Endothelial cell of umbilical vein (primary cell): ENCODE results near the gene DMXL2.

ENCODE experiments used
- CTCF ChIP-seq, 2 donors: IDR thresholded peaks; 1 replicate in 1 of 2; 2 replicates in 1 of 2; pipeline ENCODE4 v1.5.1; 2011; ENCODE audit warnings: low read length in 2 of 2, mild to moderate bottlenecking in 2 of 2, moderate library complexity in 2 of 2, control low read depth in 1 of 2, inconsistent platforms in 1 of 2, low read depth in 1 of 2; ENCODE audit not compliant: insufficient read depth in 1 of 2; ENCODE audit errors: extremely low read depth in 1 of 2
- EZH2 ChIP-seq: IDR thresholded peaks from 2 replicates; pipeline ENCODE4 v1.6.1; 2012; ENCODE audit warnings: borderline replicate concordance, low read depth, mild to moderate bottlenecking, moderate library complexity, low read length, inconsistent platforms; ENCODE audit not compliant: severe bottlenecking
- FOS ChIP-seq: IDR thresholded peaks from 2 replicates; pipeline ENCODE4 v1.6.1; 2011; ENCODE audit warnings: mild to moderate bottlenecking, low read length, moderate library complexity, borderline replicate concordance; ENCODE audit not compliant: insufficient read depth
- GATA2 ChIP-seq: IDR thresholded peaks from 2 replicates; pipeline ENCODE4 v1.7.0; 2011; ENCODE audit warnings: low read depth, mild to moderate bottlenecking, moderate library complexity, mixed read lengths, low read length; ENCODE audit not compliant: insufficient read length, insufficient read depth
- JUN ChIP-seq: IDR thresholded peaks from 2 replicates; pipeline ENCODE4 v1.6.1; 2011; ENCODE audit warnings: borderline replicate concordance, low read depth; ENCODE audit not compliant: insufficient read length, insufficient read depth
- MAX ChIP-seq: IDR thresholded peaks from 2 replicates; pipeline ENCODE4 v1.6.1; 2011; ENCODE audit not compliant: insufficient read depth, insufficient read length
- MYC ChIP-seq: IDR thresholded peaks from one replicate; pipeline ENCODE4 v1.6.1; 2011; ENCODE audit warnings: mild to moderate bottlenecking, low read depth, low read length
- POLR2A ChIP-seq: IDR thresholded peaks from 2 replicates; pipeline ENCODE4 v1.6.1; 2012; ENCODE audit warnings: low read depth, mild to moderate bottlenecking, control low read depth, low read length
- POLR2AphosphoS5 ChIP-seq: IDR thresholded peaks from 2 replicates; pipeline ENCODE4 v1.6.1; 2012; ENCODE audit warnings: low read depth, mild to moderate bottlenecking, control low read depth, low read length, moderate library complexity; ENCODE audit not compliant: insufficient read depth

- TF ChIP-seq POLR2A, result no peak
- no peak for TF ChIP-seq POLR2AphosphoS5
- TF ChIP-seq CTCF (IDR thresholded peaks at IDR 0.05; ENCODE audit: extremely low read depth in 1 of 2, insufficient read depth in 1 of 2, low read depth in 1 of 2, low read length in 2 of 2), result no peak
- TF ChIP-seq MAX, result no peak
- TF ChIP-seq MYC, result no peak
- TF ChIP-seq GATA2, result no peak
- TF ChIP-seq JUN, result no peak
- TF ChIP-seq EZH2, result no peak
- no peak for TF ChIP-seq FOS
Measured at GRCh38 chr15:51601801-51602200, 20.8 kb downstream of the DMXL2 start.
